Stimulated activated CD4-positive, alpha-beta T cell treated with anti-CD3 and anti-CD28 coated beads, Interleukin-15, amount 100 ng/mL, for 1 hour (primary cell): ENCODE data around the gene FLVCR1.

Experiments used
- DNase-seq, 2 donors: peaks; one replicate each; pipeline ENCODE4 v3.0.0-alpha.2; 2020; ENCODE audit warnings: low read depth in 1 of 2, low spot score in 1 of 2

Gene FLVCR1

DNA sequence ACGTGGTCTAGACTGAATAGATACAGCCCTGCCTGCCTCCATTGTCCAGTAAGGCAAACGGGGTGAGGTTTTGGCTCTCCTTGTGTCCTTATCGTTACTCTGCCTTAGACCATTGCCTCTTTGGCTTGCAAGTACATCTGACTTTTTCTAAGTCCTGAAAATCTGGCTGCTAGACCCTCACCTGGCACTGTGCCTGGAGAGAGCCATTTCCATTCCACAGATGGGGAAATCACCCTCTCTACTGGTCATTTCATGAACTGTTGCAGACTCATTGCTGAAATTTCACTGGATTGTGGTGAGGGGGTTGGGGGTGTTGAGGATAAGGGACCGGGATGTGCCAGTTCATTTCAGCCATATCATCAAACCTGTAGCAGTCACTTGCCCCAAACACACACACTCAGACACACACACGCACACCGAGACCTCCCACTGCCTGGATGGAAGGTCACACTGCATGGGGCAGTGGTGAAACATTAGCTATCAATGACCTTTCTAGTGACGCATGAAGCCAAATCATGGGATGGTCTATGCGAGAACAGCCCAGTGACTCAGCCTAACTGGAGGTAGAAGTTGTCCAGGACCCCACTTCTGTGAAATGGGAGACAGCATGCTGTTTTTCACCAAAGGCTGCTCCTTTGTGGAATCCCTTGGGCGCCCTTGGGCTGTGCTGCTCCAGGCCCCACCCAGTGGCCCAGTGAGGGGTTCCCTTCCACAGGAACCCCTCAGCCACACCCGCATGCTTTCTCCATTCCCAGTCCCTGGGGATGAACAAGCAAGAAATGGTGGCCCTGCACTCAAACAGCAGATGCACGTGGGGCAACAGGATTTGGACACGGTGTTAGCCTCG is 57.4 kb downstream of the FLVCR1 start:
- no peak for DNase-seq

DNA sequence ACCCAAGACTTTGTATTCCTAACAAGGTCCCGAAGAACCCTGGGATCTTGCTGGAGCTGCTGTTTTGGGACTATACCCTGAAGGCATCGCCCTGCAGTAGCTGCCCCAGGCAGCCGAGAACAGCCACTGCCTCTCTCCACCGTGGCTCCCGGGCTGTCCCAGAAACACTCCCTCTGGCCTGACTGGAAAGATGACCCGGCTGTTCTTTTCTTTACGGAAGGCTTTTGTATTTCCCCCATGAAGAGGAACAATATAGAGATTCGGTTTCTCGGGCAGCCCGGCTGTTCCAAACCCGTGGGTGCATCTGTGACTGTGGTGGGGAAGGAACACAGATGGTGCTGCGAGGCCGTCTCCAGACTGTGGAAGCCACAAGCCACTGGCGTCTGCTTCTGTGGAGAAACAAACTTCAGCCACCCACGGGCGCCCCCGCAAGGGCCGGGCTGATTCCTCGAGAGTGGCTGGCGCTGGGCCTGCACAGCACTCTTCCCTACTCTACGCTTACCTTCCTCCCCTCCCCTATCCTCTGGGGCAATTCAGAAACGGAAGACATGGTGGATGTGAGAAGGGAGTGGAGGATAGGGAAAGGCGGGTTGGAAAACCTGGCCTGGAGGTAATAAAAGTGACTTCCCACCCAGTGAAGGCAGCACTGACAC is 58.5 kb downstream of the FLVCR1 start:
- DNase-seq, result no peak

DNA sequence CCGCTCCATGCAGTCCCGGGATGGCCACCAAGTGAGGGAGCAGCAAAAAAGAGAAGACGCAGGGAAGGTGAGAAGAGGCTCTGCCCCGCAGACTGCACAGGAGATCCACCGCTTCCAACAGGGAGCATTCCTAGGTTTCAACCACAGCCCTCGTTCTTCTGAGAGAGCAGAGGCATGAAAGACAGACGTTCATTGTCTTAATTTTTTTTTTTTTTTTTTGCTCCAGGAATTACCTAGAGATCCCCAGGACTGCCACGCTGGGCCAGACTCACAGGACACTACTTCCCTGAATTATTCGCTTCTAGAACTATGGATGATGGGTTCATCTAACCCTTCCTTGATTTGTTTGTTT is 59.0 kb downstream of the FLVCR1 start:
- no peak for DNase-seq

DNA sequence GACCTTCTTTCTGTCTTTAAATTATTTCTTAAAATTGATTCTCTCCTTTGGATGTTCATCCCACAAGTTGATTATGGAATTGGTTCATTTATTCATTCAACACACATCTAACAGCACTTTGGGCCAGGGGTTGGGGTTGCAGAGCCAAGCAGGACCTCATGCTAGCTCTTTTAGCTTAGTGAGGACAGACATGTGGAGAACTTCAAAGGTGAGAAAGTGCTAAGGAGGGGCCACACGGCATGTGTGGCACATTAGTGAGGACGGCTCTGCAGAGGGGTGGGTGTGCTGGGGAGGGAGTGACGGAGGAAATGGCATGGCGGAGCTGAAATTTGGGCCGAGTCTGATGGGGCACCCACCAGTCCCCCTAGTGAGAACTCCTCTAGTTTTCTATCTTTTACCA is 59.8 kb downstream of the FLVCR1 start:
- no peak for DNase-seq

DNA sequence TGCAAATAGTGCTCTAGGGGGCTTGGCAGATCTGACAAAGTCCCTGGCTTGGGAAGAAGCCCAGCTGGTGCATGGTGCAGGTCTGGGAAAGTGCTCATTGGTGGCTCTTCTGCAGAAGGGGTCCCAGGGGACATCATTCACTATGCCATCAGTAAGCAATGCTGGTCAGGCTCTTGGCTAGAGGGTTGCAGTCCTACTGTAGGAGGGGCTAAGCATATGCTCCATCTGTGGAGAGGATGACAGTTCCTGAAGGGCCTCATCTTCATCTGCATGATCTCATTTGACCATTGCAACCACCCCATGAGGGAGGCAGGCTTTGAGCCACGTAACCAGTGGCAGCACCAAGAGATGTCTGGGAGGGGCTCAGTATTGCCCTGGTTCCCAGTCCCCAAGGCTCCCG is 60.7 kb downstream of the FLVCR1 start:
- no peak for DNase-seq

DNA sequence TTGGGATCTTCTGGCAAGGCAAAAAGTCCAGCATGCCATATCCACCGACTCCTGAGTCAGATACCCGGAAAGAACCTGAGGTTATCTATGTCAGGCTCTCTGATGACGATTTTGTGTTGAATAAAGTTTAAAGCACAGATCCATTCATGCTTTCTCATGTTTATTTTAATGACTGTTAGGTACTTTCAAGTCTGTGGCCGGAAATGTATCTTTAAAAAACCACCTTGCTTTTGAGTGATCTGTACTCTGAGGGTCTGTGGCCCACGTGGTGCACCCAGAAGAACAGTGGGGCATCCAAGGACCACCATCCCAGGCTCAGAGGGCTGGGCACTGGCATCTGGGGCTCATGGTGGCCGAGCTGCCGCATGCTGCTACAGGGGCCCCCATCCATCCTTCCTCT is 62.2 kb downstream of the FLVCR1 start:
- DNase-seq, result no peak

DNA sequence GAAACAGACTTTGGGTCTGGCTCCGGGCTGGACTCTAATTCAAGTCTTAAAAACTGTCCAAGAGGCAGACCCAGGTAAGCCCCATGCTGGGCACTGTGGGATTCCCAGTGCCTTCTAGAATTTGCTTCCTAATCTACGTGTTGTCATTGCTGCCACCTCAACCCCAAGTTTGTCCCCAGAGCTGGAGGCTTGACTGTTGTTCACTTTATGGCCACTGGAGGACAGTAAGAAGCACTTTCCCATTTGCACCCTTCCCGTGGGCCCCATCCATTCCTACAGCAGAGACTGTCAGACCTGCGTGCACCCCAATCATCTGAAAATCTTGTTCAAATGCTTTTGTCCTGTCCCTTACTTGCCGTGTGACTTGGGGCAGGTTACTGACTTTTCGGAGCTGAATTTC is 62.8 kb downstream of the FLVCR1 start:
- DNase-seq, result no peak

DNA sequence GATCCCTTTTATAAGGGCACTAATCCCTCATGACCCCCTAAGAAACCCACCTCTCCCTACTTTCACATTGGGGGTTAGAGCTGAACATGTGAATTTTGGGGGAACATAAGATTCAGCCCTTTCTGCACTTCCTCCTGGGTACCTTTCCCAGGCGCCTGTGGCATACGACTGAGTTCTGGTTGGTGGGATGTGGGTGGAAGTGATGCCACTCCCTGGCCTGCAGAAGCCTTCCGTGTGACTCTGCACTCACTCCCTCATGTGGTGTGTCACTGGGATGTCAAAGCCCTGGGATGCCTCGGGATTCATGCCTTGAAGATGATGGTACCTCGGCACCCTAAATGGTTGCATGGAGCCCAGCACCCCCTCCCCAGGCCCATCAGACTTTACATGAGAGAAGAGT is 63.9 kb downstream of the FLVCR1 start:
- no peak for DNase-seq

DNA sequence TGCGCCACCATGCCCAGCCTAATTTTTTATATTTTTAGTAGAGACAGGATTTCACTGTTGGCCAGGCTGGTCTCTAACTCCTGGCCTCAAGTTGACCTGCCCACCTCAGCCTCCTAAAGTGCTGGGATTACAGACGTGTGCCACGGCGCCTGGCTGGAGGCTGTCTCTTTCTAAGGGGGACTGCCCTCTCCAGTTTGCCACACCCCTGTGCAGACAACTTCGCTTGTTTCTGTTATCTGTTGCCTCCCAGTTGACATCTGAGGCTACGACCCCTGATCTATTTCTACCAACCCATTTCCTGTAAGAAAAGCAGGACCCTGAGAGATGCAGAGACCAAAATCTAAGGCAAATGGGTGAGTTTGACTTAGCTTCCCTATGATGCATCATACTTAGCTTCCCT is 68.3 kb downstream of the FLVCR1 start:
- DNase-seq, result no peak

DNA sequence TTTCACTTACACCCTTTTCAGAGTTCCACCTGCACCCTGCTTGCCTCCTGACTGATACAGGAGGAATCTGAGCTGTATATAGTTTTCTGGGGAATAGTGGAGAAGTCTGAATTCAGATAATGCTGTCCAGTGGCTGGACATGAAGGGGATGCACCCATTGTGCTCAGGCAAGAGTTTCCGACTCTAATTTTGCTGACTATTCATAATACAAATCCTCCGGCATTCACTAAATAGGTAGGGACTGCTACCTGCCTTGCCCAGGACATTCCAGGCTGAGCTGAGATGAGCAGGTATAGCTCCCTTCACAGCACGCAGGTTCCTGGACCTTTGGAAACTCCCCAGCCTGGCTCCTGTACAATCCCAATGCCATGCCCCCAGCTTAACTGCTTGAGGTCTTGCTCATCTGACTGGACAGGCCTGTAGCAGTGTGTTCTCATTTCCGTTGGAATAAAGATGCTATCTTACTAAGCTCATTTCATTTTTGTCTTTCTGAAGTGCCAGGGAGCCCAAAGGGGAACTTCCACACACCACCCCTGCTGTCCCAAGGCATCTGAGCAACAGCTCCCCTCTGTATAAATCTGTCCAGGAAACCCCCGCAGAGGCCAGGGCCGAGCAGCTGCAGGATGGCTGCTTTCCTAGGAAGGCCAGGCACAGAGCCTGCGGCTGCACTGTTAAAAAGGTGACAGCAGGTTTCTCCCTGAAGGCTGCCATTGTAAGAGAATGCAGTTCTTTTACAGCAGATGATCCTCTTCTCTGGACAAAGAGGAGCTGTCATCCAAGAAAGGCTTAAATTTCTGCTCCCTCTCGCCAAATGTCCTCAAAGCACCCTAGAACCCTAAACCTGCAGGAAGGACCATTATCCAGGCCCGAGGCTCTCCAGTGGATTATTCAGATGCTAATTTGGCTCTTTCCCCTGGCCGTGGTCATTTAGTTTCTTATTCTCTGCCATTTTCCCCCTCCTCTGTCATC is 70.5 kb downstream of the FLVCR1 start:
- DNase-seq, result no peak

DNA sequence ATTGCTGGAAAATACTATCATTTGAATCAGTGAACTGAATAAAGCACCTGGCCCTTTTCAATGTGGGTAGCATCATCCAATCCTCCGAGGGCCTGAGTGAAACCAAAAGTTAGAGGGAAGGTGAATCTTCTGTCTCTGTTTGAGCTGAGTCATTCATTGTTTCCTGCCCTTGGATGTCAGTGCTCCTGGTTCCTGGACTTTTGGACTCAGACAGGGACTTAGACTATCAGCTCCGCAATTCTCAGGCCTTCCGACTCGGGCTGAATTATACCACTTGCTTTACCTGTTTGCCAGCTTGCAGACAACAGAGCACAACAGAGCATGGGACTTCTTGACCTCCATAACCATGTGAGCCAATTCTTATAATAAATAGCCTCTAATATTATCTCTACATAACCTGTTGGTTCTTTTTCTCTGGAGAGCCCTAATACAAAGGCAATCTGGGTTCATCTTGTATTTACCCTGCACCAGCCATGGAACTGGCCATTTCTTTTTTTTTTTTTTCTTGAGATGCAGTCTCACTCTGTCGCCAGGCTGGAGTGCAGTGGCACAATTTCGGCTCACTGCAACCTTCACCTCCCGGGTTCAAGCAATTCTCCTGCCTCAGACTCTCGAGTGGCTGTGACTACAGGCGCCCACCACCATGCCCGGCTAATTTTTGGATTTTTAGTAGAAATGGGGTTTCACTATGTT is 73.1 kb downstream of the FLVCR1 start:
- DNase-seq, result no peak

DNA sequence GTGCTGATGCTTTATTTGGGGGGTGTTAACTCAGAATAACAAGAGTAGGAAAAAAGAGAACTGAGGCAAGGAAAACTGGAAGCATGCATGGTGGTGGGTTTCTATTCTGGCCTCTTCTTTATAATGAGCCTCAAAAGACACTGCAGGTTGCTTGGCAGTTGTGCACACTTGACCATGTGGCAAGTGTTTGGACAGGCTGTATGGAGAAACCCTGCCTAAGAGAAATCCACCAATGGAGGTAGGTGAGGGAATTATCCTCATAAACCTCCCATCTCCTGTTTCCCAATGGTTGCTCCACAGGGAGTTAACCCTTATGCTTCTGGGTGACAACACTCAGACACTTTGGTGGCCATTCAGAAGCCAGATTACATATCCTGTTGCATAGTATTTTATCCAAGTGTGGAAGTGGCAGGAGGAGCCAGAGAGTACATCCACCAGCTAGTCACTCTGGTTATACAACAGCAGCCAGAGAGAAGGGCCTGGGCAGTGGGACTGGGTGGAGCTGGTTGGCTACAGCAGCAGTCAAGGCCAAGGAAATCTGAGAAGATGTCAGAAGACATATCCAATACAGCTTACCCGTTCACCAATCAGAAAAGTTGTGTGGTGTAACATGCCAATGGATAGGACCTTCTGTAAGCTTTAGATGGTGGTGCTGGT is 75.9 kb downstream of the FLVCR1 start:
- no peak for DNase-seq

DNA sequence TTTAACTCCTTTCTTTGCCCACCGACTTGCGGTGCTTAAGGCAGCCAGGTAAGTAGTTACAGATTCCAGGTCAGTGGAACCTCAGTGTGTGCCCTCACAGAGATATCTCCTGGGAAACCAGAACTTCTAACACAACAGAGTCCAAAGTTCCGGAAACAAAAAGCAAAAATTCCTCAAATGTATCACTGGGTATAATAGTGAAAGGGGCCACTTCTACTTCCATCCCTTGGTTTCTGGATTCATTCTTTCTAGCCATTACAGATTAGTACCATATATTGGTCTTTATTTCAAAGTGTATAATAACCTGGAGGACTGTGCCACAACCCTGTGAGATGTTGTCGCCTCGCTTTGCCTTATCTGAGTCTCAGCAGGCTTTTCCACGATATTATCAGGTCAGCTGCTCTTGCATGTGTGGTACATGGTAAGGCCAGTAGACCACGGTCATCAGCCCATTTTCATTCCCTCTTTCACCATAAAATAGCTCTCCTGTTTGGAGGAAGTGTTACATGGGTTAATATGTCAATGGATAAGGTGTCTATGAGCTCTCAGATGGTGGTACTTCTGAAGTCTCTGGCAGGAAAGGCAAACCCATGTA is 77.4 kb downstream of the FLVCR1 start:
- DNase-seq, result no peak

DNA sequence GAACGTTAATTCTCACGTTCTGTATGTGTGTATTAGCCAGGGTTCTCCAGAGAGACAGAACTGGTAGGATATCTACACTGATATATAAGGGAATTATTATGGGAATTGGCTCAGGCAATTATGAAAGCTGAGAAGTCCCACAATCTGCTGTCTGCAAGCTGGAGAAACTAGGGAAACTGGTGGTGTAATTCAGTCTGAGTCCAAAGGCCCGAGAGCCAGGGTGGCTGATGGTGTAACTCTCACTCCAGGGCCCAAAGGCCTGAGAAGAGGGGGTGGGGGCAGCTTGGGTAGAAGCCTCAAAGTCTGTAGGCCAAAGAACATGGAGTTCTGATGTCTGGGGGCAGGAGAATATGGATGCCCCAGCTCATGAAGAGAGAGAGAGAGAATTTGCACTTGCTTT is 79.0 kb downstream of the FLVCR1 start:
- no peak for DNase-seq

DNA sequence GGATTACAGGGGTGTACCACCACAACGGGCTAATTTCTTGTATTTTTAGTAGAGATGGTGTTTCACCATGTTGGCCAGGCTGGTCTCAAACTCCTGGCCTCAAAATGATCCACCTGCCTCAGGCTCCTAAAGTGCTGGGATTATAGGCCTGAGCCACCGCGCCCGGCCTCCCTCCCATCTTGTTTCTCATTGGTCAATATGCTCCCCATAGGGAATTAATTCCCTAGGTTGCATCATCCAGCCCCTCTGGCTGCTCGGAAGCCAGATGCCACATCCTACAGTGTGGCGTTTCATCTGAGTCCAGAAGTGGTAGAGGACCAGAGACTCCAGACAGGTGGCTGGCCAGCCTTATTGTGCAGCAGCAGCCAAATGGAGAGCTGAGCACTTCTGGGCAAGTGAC is 80.8 kb downstream of the FLVCR1 start:
- DNase-seq, result no peak

DNA sequence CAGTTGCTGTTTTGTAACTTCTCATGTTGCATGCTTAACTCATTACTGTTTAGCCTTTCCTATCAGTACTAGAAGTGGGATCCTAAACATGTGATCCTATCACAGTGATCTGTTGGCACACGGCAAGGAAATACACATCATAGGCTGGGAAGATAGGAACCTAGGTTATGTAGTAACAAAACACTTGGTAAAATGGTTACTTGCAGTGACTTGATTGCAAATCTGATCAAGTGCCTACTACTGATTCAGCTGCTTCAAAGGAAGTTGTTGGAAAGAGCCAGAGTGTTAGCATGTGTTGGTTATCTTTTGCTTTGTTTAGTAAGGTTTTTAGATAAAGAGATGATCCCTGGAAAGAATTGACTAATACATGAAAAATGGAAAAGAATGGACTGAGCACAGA is 83.4 kb downstream of the FLVCR1 start:
- DNase-seq, result no peak

DNA sequence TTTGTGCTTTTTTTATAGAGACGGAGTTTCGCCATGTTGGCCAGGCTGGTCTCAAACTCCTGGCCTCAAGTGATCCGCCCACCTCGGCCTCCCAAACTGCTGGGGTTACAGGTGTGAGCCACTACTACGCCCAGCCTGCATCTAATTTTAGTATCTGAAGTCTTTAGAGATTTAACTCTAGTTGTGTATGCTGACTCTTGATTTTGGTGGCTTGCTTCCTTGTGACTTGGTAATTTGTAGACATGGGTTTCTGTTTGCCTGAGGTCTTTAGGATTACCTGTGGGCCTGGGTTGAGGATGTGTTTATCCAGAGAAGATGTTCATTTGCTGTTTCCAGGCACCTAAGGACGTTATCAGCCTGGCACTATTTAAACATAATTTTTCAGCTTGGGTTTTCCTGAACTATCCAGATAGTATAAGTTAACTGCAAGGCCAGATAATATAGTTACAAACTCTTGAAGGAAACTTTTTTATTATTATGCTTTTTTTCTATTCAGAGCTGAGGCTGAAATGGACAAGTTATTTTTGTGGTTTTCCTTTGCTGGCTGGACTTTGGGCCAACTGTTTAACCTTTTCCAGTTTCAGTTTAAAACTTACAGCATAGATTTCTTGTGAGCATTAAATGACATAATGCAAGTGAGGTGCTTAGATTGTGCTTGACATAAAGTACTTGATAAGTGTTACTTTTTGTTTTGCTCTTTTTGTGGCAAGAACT is 84.8 kb downstream of the FLVCR1 start:
- DNase-seq, result no peak

DNA sequence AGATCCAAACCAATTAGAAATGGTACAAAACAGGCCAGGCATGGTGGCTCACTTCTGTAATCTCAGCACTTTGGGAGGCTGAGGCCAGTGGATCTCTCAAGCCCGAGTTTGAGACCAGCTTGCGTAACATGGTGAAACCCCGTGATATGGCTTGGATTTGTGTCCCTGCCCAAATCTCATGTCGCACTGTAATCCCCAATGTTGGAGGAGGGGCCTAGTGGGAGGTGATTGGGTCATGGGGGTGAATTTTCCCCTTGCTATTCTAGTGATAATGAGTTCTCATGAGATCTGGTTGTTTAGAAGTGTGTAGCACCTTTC is 85.3 kb downstream of the FLVCR1 start:
- DNase-seq, result no peak

DNA sequence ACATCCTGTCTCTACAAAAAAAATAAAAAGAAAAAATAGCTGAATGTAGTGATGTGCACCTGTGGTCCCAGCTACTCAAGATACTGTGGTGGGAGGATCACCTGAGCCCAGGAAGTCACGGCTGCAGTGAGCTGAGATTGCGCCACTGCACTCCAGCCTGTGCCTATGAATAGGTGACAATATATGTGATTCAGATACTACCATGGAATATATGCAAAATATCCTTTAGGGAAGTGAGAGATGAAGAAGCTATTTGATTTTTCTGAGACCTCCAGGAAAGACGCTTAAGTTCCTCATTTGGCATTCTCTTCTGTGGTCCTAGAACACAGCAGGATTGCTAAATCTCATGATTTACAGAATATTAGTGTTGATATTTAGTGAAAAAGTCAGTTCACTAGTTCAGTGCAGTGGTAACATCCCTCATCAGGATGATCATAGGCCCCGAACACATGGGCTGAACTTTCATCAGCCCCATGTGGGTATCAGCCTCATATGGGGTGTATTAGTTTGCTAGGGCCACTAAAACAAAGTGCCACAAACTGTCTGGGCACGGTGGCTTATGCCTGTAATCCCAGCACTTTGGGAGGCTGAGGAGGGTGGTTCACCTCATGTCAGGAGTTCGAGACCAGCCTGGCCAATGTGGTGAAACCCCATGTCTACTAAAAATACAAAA is 86.3 kb downstream of the FLVCR1 start:
- DNase-seq, result no peak
